Neuronal stem cell (in vitro differentiated cells): ENCODE data around the gene MRPL14.

Experiments
- DNase-seq: peaks from one replicate; pipeline ENCODE4 v3.0.0-alpha.2; 2013; ENCODE audit warnings: low spot score
- H2AFZ ChIP-seq: one replicate; pipeline ENCODE4 v1.6.1; 2013; ENCODE audit warnings: mild to moderate bottlenecking, low read length, inconsistent platforms
- H2AK5ac ChIP-seq: 2 replicates; pipeline ENCODE4 v1.6.1; 2013; ENCODE audit warnings: low read depth, mild to moderate bottlenecking, inconsistent platforms, low read length, moderate library complexity, mixed read lengths
- H2BK120ac ChIP-seq: 2 replicates; pipeline ENCODE4 v1.6.1; 2013; ENCODE audit warnings: low read depth, mild to moderate bottlenecking, inconsistent platforms, low read length, moderate library complexity, mixed read lengths
- H2BK12ac ChIP-seq: one replicate; pipeline ENCODE4 v1.6.1; 2013; ENCODE audit warnings: low read length, inconsistent platforms
- H2BK15ac ChIP-seq: 2 replicates; pipeline ENCODE4 v1.6.1; 2013; ENCODE audit warnings: mild to moderate bottlenecking, low read length, inconsistent platforms, mixed read lengths
- H2BK5ac ChIP-seq: one replicate; pipeline ENCODE4 v1.6.1; 2013; ENCODE audit warnings: inconsistent platforms, mild to moderate bottlenecking, low read length, moderate library complexity
- H3K14ac ChIP-seq: one replicate; pipeline ENCODE4 v1.6.1; 2013; ENCODE audit warnings: low read length, inconsistent platforms
- H3K18ac ChIP-seq: 2 replicates; pipeline ENCODE4 v1.6.1; 2013; ENCODE audit warnings: low read length, inconsistent platforms
- H3K23ac ChIP-seq: 2 replicates; pipeline ENCODE4 v1.6.1; 2013; ENCODE audit warnings: low read depth, mild to moderate bottlenecking, mixed read lengths, low read length, inconsistent platforms; ENCODE audit not compliant: poor library complexity
- H3K27ac ChIP-seq: replicated peaks from 3 replicates; pipeline ENCODE4 v1.5.1; 2013; ENCODE audit warnings: low read length, inconsistent platforms
- H3K27me3 ChIP-seq, 3 experiments: 2 replicates each; pipeline ENCODE4 v1.6.1; 2013; ENCODE audit warnings: low read length in 3 of 3, mild to moderate bottlenecking in 2 of 3, inconsistent platforms in 1 of 3, low read depth in 1 of 3, mixed read lengths in 1 of 3, moderate library complexity in 1 of 3; ENCODE audit not compliant: control insufficient read depth in 3 of 3, insufficient read depth in 3 of 3
- H3K36me3 ChIP-seq, 2 donors: replicated peaks in 1 of 2; 2 replicates each; pipeline ENCODE4 v1.6.1; 2013; ENCODE audit warnings: low read length in 2 of 2; ENCODE audit not compliant: control insufficient read depth in 2 of 2, insufficient read depth in 2 of 2
- H3K4ac ChIP-seq: 2 replicates; pipeline ENCODE4 v1.6.1; 2013; ENCODE audit warnings: inconsistent platforms, mild to moderate bottlenecking, low read length, moderate library complexity
- H3K4me1 ChIP-seq, 2 donors: 1 replicate in 1 of 2; 2 replicates in 1 of 2; pipeline ENCODE4 v1.6.1; 2013; ENCODE audit warnings: low read length in 2 of 2, low read depth in 1 of 2; ENCODE audit not compliant: control insufficient read depth in 2 of 2, insufficient read depth in 1 of 2
- H3K4me2 ChIP-seq: one replicate; pipeline ENCODE4 v1.6.1; 2013; ENCODE audit warnings: mild to moderate bottlenecking, low read length, inconsistent platforms; ENCODE audit not compliant: insufficient read depth, poor library complexity, severe bottlenecking
- H3K4me3 ChIP-seq, 2 donors: 2 replicates each; pipeline ENCODE4 v1.5.1; 2013; ENCODE audit warnings: low read length in 2 of 2, mild to moderate bottlenecking in 2 of 2, inconsistent platforms in 1 of 2, moderate library complexity in 1 of 2
- H3K79me1 ChIP-seq: one replicate; pipeline ENCODE4 v1.6.1; 2013; ENCODE audit warnings: low read depth, mild to moderate bottlenecking, inconsistent platforms, low read length, moderate library complexity
- H3K9ac ChIP-seq: one replicate; pipeline ENCODE4 v1.6.1; 2013; ENCODE audit warnings: mild to moderate bottlenecking, low read depth, low read length, inconsistent platforms; ENCODE audit not compliant: poor library complexity
- H3K9me3 ChIP-seq, 2 donors: replicated peaks in 1 of 2; 2 replicates each; pipeline versions ENCODE3 to v1.6.1; 2013; ENCODE audit warnings: low read length in 2 of 2, mild to moderate bottlenecking in 2 of 2, inconsistent platforms in 1 of 2, low read depth in 1 of 2, mixed read lengths in 1 of 2, moderate library complexity in 1 of 2; ENCODE audit not compliant: control insufficient read depth in 2 of 2, insufficient read depth in 1 of 2
- H4K8ac ChIP-seq: one replicate; pipeline ENCODE4 v1.6.1; 2013; ENCODE audit warnings: low read depth, mild to moderate bottlenecking, inconsistent platforms, low read length, moderate library complexity
- H4K91ac ChIP-seq: one replicate; pipeline ENCODE4 v1.6.1; 2013; ENCODE audit warnings: low read length, low read depth, mild to moderate bottlenecking, inconsistent platforms; ENCODE audit not compliant: poor library complexity
- WGBS, 2 donors: extraction: QIAGEN DNeasy Blood & Tissue Kit; methylation state at CpG; one replicate each; pipeline ENCODE4 v1.1.7; 2013; ENCODE audit warnings: missing lambda C conversion rate in 2 of 2, mixed read lengths in 1 of 2; ENCODE audit not compliant: insufficient read length in 2 of 2, insufficient replicate concordance in 1 of 2; ENCODE audit errors: extremely low coverage in 2 of 2; 5-methylcytosine and 5-hydroxymethylcytosine counted together

Gene MRPL14

GRCh38 chr6:44152533-44152932, 25.3 kb upstream of the MRPL14 start:
- peak overlapping the region; percentile 34 for H3K23ac ChIP-seq
- WGBS, 2 donors, result no CpG with 5 or more reads among the region's 19 CpGs

DNA sequence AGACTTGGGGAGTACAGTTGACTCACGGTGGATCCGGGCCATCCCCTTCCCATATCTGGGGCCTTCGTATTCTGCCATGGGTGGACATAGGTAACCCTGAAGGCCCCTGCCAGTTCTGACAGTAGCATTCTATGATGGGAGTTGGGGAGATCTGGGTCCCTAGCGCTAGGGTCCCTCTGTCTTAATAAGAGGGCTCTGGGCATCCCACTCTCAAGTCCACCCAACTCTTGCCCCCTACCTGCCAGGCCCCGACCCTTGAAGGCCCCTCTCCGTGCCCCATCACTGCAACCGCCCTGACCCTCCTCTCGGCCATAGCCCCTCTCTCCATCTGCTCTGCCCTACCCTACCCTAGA, 24.8 kb upstream of the MRPL14 start:
- Histone ChIP-seq H2BK120ac (no peak overlapping the region), H3K36me3 (peaks cover 26 to 36% of the 10 kb centered on the region in 2 donors), H3K23ac (peak overlapping the region; percentile 61), H3K27ac (no peak overlapping the region), H3K9me3 (peaks cover 0 to 2% of the 10 kb centered on the region in 2 donors), H2AK5ac (peak overlapping the region; percentile 78), H2AFZ (no peak overlapping the region), H3K18ac (no peak overlapping the region), H2BK5ac (peak overlapping the region; percentile 88), H2BK12ac (peak overlapping the region; percentile 46), H4K8ac (no peak overlapping the region), H3K79me1 (peaks cover 4% of the 10 kb centered on the region), H3K9ac (peak overlapping the region; percentile 63), H4K91ac (no peak overlapping the region), H3K4me3 (no peak overlapping the region), H3K4me2 (no peak overlapping the region), H3K4me1 (peaks cover 0 to 4% of the 10 kb centered on the region in 2 donors), H2BK15ac (no peak overlapping the region), H3K4ac (no peak overlapping the region), H3K27me3 (no peaks in the 10 kb centered on the region), H3K14ac (no peak overlapping the region)
- no CpG with 5 or more reads among the region's 8 CpGs for WGBS, 2 donors
- DNase-seq, result no peak

More at GRCh38 chr6:44152533-44152932, 25.3 kb upstream of the MRPL14 start:
- Histone ChIP-seq H2BK12ac (peak overlapping the region; percentile 46), H3K18ac (peak overlapping the region; percentile 35), H4K91ac (no peak overlapping the region), H3K9me3 (peaks cover 0 to 2% of the 10 kb centered on the region in 2 donors), H3K4me1 (peaks cover 0 to 4% of the 10 kb centered on the region in 2 donors), H2BK120ac (no peak overlapping the region), H3K79me1 (peaks cover 4% of the 10 kb centered on the region), H3K27me3 (no peaks in the 10 kb centered on the region), H3K9ac (peak overlapping the region; percentile 63), H3K4ac (no peak overlapping the region), H2AK5ac (peak overlapping the region; percentile 78), H2BK15ac (no peak overlapping the region), H3K14ac (peak overlapping the region; percentile 38), H4K8ac (no peak overlapping the region), H3K36me3 (peaks cover 21 to 31% of the 10 kb centered on the region in 2 donors), H3K4me2 (no peak overlapping the region), H2AFZ (no peak overlapping the region), H3K27ac (no peak overlapping the region), H2BK5ac (peak overlapping the region; percentile 88), H3K4me3 (no peak overlapping the region)
- no peak for DNase-seq

DNA sequence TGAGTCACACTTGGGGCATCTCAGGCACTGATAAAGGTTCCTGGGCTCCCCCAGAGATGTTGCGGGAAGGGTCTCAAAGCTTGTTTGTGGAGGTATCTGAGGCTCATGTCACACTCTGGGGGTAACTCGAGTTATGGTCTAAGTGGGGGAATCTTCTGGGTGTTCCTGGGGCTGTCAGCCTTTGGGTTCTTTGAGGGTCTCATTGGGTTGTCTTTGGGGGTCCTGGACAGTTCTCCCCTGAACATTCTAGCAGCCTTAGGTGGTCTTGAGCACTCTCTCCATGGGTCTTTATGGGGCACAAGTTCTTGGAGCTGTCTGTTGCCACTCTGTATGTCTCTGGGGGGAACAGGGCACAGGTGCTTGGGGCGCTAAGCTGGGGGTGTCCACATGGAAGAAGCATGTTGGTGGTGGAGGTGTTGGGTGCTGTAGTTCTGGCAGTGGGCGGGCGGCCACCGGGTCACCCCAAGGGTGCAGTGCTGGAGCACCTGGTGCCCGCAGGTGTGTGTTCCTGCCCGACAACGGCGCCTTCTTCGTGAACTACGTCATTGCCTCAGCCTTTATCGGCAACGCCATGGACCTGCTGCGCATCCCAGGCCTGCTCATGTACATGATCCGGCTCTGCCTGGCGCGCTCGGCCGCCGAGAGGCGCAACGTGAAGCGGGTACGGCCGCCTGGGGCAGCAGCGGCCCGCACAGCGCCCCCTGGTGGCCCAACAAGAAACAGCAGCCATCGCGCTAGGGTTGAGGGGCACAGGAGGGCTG, 24.3 kb upstream of the MRPL14 start:
- Histone ChIP-seq H3K4me2 (no peak overlapping the region), H3K4me3 (no peak overlapping the region), H4K8ac (no peak overlapping the region), H3K18ac (peak overlapping the region; percentile 84), H2BK12ac (no peak overlapping the region), H2BK15ac (no peak overlapping the region), H2AFZ (no peak overlapping the region), H3K9ac (peak overlapping the region; percentile 45), H3K14ac (no peak overlapping the region), H3K27me3 (no peaks in the 10 kb centered on the region), H2BK120ac (no peak overlapping the region), H3K4ac (no peak overlapping the region), H3K79me1 (peaks cover 4% of the 10 kb centered on the region), H3K4me1 (peaks cover 0 to 4% of the 10 kb centered on the region in 2 donors), H2AK5ac (no peak overlapping the region), H3K27ac (no peak overlapping the region), H3K36me3 (peaks cover 28 to 37% of the 10 kb centered on the region in 2 donors), H2BK5ac (no peak overlapping the region), H3K23ac (peak overlapping the region; percentile 61), H4K91ac (no peak overlapping the region), H3K9me3 (no peaks in the 10 kb centered on the region)
- DNase-seq, result peak; percentile 73
- WGBS, 2 donors, result no CpG with 5 or more reads among the region's 31 CpGs

GRCh38 chr6:44150317-44150917, 23.2 kb upstream of the MRPL14 start:
- no CpG with 5 or more reads among the region's 3 CpGs for WGBS, 2 donors
- Histone ChIP-seq H2BK5ac (no peak overlapping the region), H3K27ac (no peak overlapping the region), H3K18ac (no peak overlapping the region), H2AFZ (no peak overlapping the region), H3K14ac (no peak overlapping the region), H3K4me1 (peaks cover 0 to 2% of the 10 kb centered on the region in 2 donors), H2AK5ac (no peak overlapping the region), H2BK12ac (no peak overlapping the region), H3K4ac (no peak overlapping the region), H2BK120ac (no peak overlapping the region), H3K79me1 (peaks cover 4% of the 10 kb centered on the region), H3K36me3 (peaks cover 30 to 45% of the 10 kb centered on the region in 2 donors), H3K27me3 (no peaks in the 10 kb centered on the region), H3K4me2 (no peak overlapping the region), H4K91ac (no peak overlapping the region), H3K9me3 (no peaks in the 10 kb centered on the region), H4K8ac (no peak overlapping the region), H3K9ac (no peak overlapping the region), H2BK15ac (no peak overlapping the region), H3K23ac (no peak overlapping the region), H3K4me3 (no peak overlapping the region)
- DNase-seq, result no peak
